ENCODE results near the gene BATF3. TPM values are rescaled to one million over a fixed set of nuclear protein-coding genes. Genes with fewer than 3 reads are reported as not detected.

The BATF3 gene
- total and polyA plus RNA-seq, 2 of the 4 experiments (the other 2 are of a cell fraction), result 1.6 to 3.9 TPM

DNA sequence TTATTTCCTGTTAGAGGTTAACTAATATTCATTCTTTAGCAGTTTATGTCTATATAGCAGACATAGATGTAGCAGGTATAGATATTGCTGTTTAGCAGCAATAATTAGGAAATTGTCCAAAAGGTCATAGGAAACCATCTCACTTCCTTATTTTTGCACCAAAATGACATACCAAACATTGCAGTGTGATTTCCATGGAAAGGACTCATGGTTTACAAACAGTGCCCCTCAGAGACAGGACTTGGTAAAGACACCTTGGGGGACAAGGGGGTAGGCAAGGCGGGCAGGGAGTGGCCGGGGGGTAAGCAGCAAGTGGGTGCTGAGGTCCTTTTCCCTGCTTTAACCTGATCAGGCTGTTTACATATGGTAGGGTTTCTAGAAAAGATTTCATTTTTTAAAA is 30.5 kb downstream of the BATF3 start:
- no peak overlapping the region for H3K18ac ChIP-seq (ENCODE audit: low read depth, low read length)
- H3K9me1 ChIP-seq (ENCODE audit: insufficient read depth, low read length), result peaks cover 13% of the 10 kb centered on the region; the same call in 1 of the 2 replicates
- no peaks in the 10 kb centered on the region for H3K79me1 ChIP-seq (ENCODE audit: low read depth in 1 of 2, low read length in 2 of 2)
- no peaks in the 10 kb centered on the region for H3K27me3 ChIP-seq (ENCODE audit: control insufficient read depth, insufficient read depth, low read length)
- H4K5ac ChIP-seq (ENCODE audit: low read depth, low read length), result no peak overlapping the region
- ChIA-PET CTCF (no interaction called here), POLR2A (ENCODE audit: unreplicated experiment) (no interaction called here)
- TF ChIP-seq MAZ (IDR thresholded peaks at IDR 0.05; ENCODE audit: borderline replicate concordance, low read depth, low read length), result no peak
- TF ChIP-seq, protein P1, sequence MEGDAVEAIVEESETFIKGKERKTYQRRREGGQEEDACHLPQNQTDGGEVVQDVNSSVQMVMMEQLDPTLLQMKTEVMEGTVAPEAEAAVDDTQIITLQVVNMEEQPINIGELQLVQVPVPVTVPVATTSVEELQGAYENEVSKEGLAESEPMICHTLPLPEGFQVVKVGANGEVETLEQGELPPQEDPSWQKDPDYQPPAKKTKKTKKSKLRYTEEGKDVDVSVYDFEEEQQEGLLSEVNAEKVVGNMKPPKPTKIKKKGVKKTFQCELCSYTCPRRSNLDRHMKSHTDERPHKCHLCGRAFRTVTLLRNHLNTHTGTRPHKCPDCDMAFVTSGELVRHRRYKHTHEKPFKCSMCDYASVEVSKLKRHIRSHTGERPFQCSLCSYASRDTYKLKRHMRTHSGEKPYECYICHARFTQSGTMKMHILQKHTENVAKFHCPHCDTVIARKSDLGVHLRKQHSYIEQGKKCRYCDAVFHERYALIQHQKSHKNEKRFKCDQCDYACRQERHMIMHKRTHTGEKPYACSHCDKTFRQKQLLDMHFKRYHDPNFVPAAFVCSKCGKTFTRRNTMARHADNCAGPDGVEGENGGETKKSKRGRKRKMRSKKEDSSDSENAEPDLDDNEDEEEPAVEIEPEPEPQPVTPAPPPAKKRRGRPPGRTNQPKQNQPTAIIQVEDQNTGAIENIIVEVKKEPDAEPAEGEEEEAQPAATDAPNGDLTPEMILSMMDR (conservative IDR thresholded peaks at IDR 0.05; ENCODE audit: low read depth, low read length), result peak; percentile 37
- peak; percentile 5; the same call in 1 of the 2 replicates for TF ChIP-seq SMC3 (IDR thresholded peaks at IDR 0.05; ENCODE audit: low read depth, low read length)
- no peak overlapping the region for H3K9ac ChIP-seq (ENCODE audit: low read depth, low read length)
- H4K20me1 ChIP-seq (ENCODE audit: insufficient read depth, low read length), result peaks cover 7% of the 10 kb centered on the region; the same call in 1 of the 2 replicates
- peaks cover 15% of the 10 kb centered on the region for H3K4me1 ChIP-seq (ENCODE audit: control insufficient read depth, insufficient read depth, low read length)
- ATAC-seq (ENCODE audit: low read depth), result no peak
- intact Hi-C loops (cut with micrococcal nuclease), result no loop called here
- no peak overlapping the region for H2AK5ac ChIP-seq (ENCODE audit: low read depth, low read length)
- no peaks in the 10 kb centered on the region for H3K36me3 ChIP-seq (ENCODE audit: control insufficient read depth, insufficient read depth, low read length)
- H3K56ac ChIP-seq (ENCODE audit: extremely low read depth, insufficient read depth, low read length), result no peak overlapping the region
- BruUV-seq (replicated peaks), result no TSS peak
- H2BK120ac ChIP-seq (ENCODE audit: low read depth, low read length), result no peak overlapping the region
- no peak overlapping the region for H2BK5ac ChIP-seq (ENCODE audit: low read depth, low read length, poor library complexity, severe bottlenecking)
- in situ Hi-C loops (cut with MboI; ENCODE audit: low sequenced_read_pairs), result loop anchor here (10.0 to 25.0 kb wide), 2 partner anchors 116 to 318 kb away; no protein-coding TSS in a partner anchor
- H3K14ac ChIP-seq (replicated peaks; ENCODE audit: low read depth, low read length), result no peak overlapping the region
- no peak overlapping the region; a peak in 1 of 4 replicates for H4K8ac ChIP-seq (ENCODE audit: low read depth in 2 of 2, low read length in 2 of 2)
- H3K4me3 ChIP-seq (ENCODE audit: insufficient read depth, low read depth, low read length), result no peak overlapping the region
- H2BK20ac ChIP-seq (ENCODE audit: low read depth, low read length), result peak overlapping the region; percentile 59
- dilution Hi-C loops (cut with HindIII; ENCODE audit: low sequenced_read_pairs, unreplicated experiment), result no loop called here
- H2AFZ ChIP-seq (replicated peaks; ENCODE audit: low read length, poor library complexity), result no peak overlapping the region
- H2BK15ac ChIP-seq (ENCODE audit: low read depth, low read length), result no peak overlapping the region
- H3K9me3 ChIP-seq (ENCODE audit: control insufficient read depth, insufficient read depth, low read length), result no peaks in the 10 kb centered on the region
- H4K91ac ChIP-seq (ENCODE audit: insufficient read depth, low read depth, low read length), result peak overlapping the region; percentile 23; the same call in 1 of the 2 replicates
- DNase-seq, result peak; percentile 20
- H3K27ac ChIP-seq (ENCODE audit: insufficient read depth, low read length), result no peak overlapping the region
- H3K4me2 ChIP-seq (ENCODE audit: low read depth, low read length), result no peak overlapping the region
- 60% methylated on average over 1 of the region's 2 CpGs; no CpG with 5 or more reads in 1 of the 2 experiments for WGBS, 2 experiments (ENCODE audit: extremely low coverage in 2 of 2, insufficient read length in 1 of 2)
- no peak overlapping the region for H3K23ac ChIP-seq (ENCODE audit: low read depth, low read length)
- H3K4ac ChIP-seq (ENCODE audit: low read depth, low read length), result peak overlapping the region; percentile 60
- no peak overlapping the region for H2AK9ac ChIP-seq (replicated peaks; ENCODE audit: low read depth, low read length, poor library complexity)

Measured in IMR-90 (cell line).